ENCODE measurements around the gene KNDC1.

KNDC1 gene

GRCh38 chr10:133165556-133166503, 5.8 kb downstream of the KNDC1 start:
- H2AFZ ChIP-seq (ENCODE audit: low read length): no peak overlapping the region
- no peak overlapping the region for H3K27ac ChIP-seq (ENCODE audit: low read length)
- H3K27me3 ChIP-seq (replicated peaks; ENCODE audit: insufficient read depth, low read length): peaks cover 59% of the 10 kb centered on the region
- TF ChIP-seq EZH2phosphoT487 (IDR thresholded peaks at IDR 0.05; ENCODE audit: low read length): no peak
- TF ChIP-seq CTCF (IDR thresholded peaks at IDR 0.05; ENCODE audit: low read length): no peak
- no peak for TF ChIP-seq EZH2 (optimal IDR thresholded peaks at IDR 0.05; ENCODE audit: low read depth, low read length)
- no peaks in the 10 kb centered on the region for H3K79me2 ChIP-seq (ENCODE audit: low read length)
- no peak overlapping the region for H3K4me2 ChIP-seq (ENCODE audit: low read depth, low read length)
- no peaks in the 10 kb centered on the region for H3K36me3 ChIP-seq (replicated peaks; ENCODE audit: insufficient read depth, low read length)
- no peak overlapping the region for H3K9ac ChIP-seq (ENCODE audit: low read length)
- no peaks in the 10 kb centered on the region for H3K9me3 ChIP-seq (replicated peaks; ENCODE audit: insufficient read depth, low read length)
- H3K4me3 ChIP-seq (ENCODE audit: low read length): no peak overlapping the region
- H3K4me1 ChIP-seq (ENCODE audit: low read length): no peaks in the 10 kb centered on the region
- DNase-seq: no peak
- H4K20me1 ChIP-seq (ENCODE audit: insufficient read depth, low read length): no peaks in the 10 kb centered on the region
- no peaks in the 10 kb centered on the region for H3K9me2 ChIP-seq (replicated peaks; ENCODE audit: insufficient read depth, low read length)
- no peaks in the 10 kb centered on the region for H3F3A ChIP-seq (ENCODE audit: insufficient read depth, low read length)

- no peak overlapping the region for H3K27ac ChIP-seq (ENCODE audit: low read length)
- H3F3A ChIP-seq (ENCODE audit: insufficient read depth, low read length): no peaks in the 10 kb centered on the region
- H3K36me3 ChIP-seq (replicated peaks; ENCODE audit: insufficient read depth, low read length): no peaks in the 10 kb centered on the region
- H3K4me2 ChIP-seq (ENCODE audit: low read depth, low read length): no peak overlapping the region
- no peak overlapping the region for H2AFZ ChIP-seq (ENCODE audit: low read length)
- H3K9me3 ChIP-seq (replicated peaks; ENCODE audit: insufficient read depth, low read length): no peaks in the 10 kb centered on the region
- no peak for TF ChIP-seq CTCF (IDR thresholded peaks at IDR 0.05; ENCODE audit: low read length)
- no peak for TF ChIP-seq EZH2 (optimal IDR thresholded peaks at IDR 0.05; ENCODE audit: low read depth, low read length)
- TF ChIP-seq EZH2phosphoT487 (IDR thresholded peaks at IDR 0.05; ENCODE audit: low read length): no peak
- no peak for DNase-seq
- no peak overlapping the region for H3K4me3 ChIP-seq (ENCODE audit: low read length)
- H3K27me3 ChIP-seq (replicated peaks; ENCODE audit: insufficient read depth, low read length): peaks cover 61% of the 10 kb centered on the region
- no peak overlapping the region for H3K9ac ChIP-seq (ENCODE audit: low read length)
- no peaks in the 10 kb centered on the region for H4K20me1 ChIP-seq (ENCODE audit: insufficient read depth, low read length)
- H3K4me1 ChIP-seq (ENCODE audit: low read length): no peaks in the 10 kb centered on the region
- no peaks in the 10 kb centered on the region for H3K9me2 ChIP-seq (replicated peaks; ENCODE audit: insufficient read depth, low read length)
- no peaks in the 10 kb centered on the region for H3K79me2 ChIP-seq (ENCODE audit: low read length)
Measured at GRCh38 chr10:133166504-133166827, 6.4 kb downstream of the KNDC1 start.

GRCh38 chr10:133166828-133167692, 7.0 kb downstream of the KNDC1 start:
- Histone ChIP-seq H3K27ac (ENCODE audit: low read length) (no peak overlapping the region), H3K9me2 (replicated peaks; ENCODE audit: insufficient read depth, low read length) (no peaks in the 10 kb centered on the region), H3K79me2 (ENCODE audit: low read length) (no peaks in the 10 kb centered on the region), H2AFZ (ENCODE audit: low read length) (no peak overlapping the region), H3K4me1 (ENCODE audit: low read length) (no peaks in the 10 kb centered on the region), H3K4me3 (ENCODE audit: low read length) (no peak overlapping the region), H3K9ac (ENCODE audit: low read length) (no peak overlapping the region), H3K27me3 (replicated peaks; ENCODE audit: insufficient read depth, low read length) (peaks cover 63% of the 10 kb centered on the region), H3K9me3 (replicated peaks; ENCODE audit: insufficient read depth, low read length) (no peaks in the 10 kb centered on the region), H4K20me1 (ENCODE audit: insufficient read depth, low read length) (no peaks in the 10 kb centered on the region), H3K36me3 (replicated peaks; ENCODE audit: insufficient read depth, low read length) (no peaks in the 10 kb centered on the region), H3F3A (ENCODE audit: insufficient read depth, low read length) (no peaks in the 10 kb centered on the region), H3K4me2 (ENCODE audit: low read depth, low read length) (no peak overlapping the region)
- DNase-seq: no peak
- TF ChIP-seq EZH2 (optimal IDR thresholded peaks at IDR 0.05; ENCODE audit: low read depth, low read length) (no peak), CTCF (IDR thresholded peaks at IDR 0.05; ENCODE audit: low read length) (no peak), EZH2phosphoT487 (IDR thresholded peaks at IDR 0.05; ENCODE audit: low read length) (no peak)

Measured in MM.1S (cell line).